ENCODE results near the gene C6orf120.

C6orf120 gene

GRCh38 chr6:169701954-169702839 lies at the start of gene C6orf120, which contains the start of gene WDR27:
Gene C6orf120, plus strand, starts transcription at chr6:169702126. Its CDS starts 334 bp downstream, at chr6:169702460.
Gene WDR27, minus strand, starts transcription at chr6:169702029. Its CDS starts 13,024 bp downstream, at chr6:169689005.
- peak; percentile 93 for DNase-seq (ENCODE audit: low spot score)

DNA sequence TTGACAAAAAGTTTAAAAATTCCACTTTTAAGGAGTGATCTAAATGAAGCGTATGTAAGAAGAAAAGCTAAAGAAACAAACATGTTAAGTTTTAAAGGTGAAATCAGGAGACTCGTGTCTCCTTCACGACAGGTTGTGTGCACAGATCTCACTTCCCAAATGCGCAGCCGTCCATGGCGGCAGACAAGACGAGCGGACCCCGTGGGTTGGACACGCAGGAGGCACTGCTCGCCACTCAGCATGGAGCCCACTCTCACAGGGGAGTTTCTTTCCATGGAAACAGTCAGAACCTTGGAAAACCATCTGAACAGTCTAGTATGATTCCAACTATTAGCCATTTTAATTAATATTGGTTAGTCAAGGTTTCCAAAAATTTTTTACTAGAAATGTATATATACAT lies 49.0 kb upstream of the C6orf120 start:
- no peak for DNase-seq (ENCODE audit: low spot score)

- no peak for DNase-seq (ENCODE audit: low spot score)
Measured at GRCh38 chr6:169653691-169654090, 48.2 kb upstream of the C6orf120 start.

- DNase-seq (ENCODE audit: low spot score): no peak
Measured at GRCh38 chr6:169654598-169655391, 47.1 kb upstream of the C6orf120 start.

- no peak for DNase-seq (ENCODE audit: low spot score)
Measured at GRCh38 chr6:169656546-169657283, 45.2 kb upstream of the C6orf120 start.

DNA sequence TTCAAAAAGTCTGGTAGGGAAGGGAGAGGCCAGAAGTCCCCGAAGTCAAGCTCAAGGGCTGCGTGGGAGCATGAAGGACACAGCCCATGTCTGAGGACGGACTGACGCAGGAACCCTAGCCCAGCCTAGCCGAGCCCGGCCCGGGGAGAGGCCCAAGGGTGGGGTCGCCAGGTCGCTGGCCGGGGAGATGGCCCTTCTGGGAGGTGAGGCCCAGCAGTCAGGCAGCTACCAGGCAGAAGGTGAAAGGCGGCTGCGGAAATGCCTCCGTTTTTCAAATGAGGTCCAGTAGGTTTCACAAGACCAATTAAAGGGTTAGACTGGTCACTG lies 44.7 kb upstream of the C6orf120 start:
- no peak for DNase-seq (ENCODE audit: low spot score)

GRCh38 chr6:169659820-169660610 lies 41.9 kb upstream of the C6orf120 start:
- DNase-seq (ENCODE audit: low spot score): no peak

- DNase-seq (ENCODE audit: low spot score): no peak
Measured at GRCh38 chr6:169660751-169661390, 41.1 kb upstream of the C6orf120 start.

GRCh38 chr6:169661391-169661756 lies 40.6 kb upstream of the C6orf120 start:
- DNase-seq (ENCODE audit: low spot score): no peak

GRCh38 chr6:169663468-169663867 lies 38.5 kb upstream of the C6orf120 start:
- no peak for DNase-seq (ENCODE audit: low spot score)

- DNase-seq (ENCODE audit: low spot score): no peak
Measured at GRCh38 chr6:169664227-169664626, 37.7 kb upstream of the C6orf120 start.

GRCh38 chr6:169665289-169665688 lies 36.6 kb upstream of the C6orf120 start:
- no peak for DNase-seq (ENCODE audit: low spot score)

DNA sequence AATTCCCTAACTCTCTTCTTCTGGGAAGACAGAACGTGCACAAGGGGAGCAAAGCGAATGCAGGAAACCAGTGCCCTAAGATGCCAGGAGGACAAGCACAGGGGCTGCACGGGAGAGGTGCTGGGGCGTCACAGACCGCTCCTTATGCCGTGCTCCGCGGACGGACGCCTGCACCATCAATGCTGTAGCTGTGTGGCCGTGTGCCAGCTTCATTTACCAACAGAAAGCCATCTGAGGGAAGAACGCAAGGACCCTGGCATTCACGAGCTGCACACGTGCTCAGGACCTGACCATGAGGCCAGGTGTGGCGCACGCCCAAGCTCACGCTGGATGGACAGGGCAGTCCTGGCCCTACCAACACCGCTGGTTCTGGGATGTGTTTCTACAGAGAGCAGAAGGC lies 35.5 kb upstream of the C6orf120 start:
- DNase-seq (ENCODE audit: low spot score): no peak

DNA sequence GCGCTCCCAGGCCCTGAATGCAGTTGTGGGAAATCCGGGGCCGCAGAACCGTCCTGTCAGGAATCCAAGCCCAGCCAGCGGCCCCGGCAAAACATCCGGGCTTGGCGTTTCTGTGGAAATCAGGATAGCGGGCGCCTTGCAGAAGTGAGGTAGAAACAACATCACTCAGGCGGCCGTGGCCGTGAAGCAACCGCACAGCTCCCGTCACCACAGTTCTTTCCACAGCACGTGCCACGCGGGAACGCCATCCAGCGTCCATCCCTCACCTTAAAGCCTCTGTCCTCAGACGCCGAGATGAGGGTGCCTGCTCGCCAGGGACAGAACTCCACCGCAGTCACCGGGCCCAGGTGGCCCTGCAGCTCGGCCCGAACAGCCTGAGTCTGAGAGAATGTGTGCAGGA lies 34.2 kb upstream of the C6orf120 start:
- DNase-seq (ENCODE audit: low spot score): no peak

DNA sequence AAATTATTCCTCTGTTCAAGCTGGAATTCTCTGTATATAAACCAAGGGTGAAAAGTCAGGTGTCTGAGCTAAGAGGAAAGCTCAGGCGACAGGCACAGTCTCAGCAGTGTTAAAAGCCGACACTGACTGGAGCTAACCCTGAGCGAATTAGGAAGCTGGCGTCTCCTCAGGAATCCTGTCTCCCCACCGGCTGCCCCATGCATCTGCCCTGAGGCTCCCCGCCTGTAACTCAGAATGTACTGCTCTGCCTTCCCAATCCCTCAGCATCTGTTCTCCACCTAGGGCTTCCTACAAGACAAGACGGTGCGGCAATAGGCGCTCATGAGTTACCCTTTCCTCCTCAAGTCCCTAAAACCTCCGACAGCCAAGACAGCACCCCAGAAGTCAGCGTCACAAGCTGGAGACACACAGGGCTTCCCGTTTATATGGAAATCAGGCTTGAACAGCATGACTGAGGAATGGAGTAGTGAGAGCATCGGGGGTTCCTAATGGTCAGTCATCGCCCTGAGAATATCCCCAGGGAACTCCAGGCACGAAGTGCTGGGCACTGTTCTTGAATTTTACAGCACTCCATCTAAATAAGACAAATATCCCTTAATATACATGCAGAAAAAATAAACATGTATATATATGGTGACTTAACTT lies 33.6 kb upstream of the C6orf120 start:
- DNase-seq (ENCODE audit: low spot score): no peak

DNA sequence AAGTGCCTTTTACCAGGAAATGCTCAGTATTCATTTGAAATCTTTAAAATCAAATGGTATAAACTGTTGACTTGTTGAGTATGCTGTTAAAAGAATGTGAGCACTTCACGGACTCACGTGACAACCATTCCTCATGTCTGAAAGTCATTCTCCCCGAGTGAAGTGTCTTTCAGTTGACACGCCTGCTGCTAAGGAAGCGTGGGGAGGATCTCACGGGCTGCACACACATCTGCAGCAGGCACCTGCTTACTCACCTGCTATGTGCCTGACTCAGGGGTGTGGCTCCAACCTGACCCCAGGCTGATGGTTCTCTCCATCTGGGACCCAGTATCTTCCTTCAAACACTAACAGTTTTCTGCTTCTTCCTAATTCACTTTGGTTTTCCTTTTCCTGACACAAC lies 32.8 kb upstream of the C6orf120 start:
- DNase-seq (ENCODE audit: low spot score): no peak

DNA sequence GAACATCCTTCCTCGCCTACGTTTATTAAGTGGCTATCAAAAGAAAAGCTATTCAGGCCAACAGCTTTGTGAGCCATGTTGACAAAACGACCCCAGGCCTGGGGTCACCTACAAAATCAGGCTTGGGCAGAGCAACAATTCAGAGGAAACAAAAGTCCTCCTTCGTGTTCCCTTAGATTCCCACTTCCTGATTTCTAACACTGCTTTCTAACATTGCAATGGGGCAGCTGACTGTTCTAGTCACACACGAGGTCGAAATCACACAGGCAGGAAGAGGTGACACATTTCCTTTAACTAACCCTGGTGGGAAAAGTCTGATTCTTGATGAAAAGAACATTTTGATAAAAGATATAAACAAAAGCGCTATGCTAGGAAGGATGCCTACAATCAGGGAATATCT lies 32.0 kb upstream of the C6orf120 start:
- no peak for DNase-seq (ENCODE audit: low spot score)

DNA sequence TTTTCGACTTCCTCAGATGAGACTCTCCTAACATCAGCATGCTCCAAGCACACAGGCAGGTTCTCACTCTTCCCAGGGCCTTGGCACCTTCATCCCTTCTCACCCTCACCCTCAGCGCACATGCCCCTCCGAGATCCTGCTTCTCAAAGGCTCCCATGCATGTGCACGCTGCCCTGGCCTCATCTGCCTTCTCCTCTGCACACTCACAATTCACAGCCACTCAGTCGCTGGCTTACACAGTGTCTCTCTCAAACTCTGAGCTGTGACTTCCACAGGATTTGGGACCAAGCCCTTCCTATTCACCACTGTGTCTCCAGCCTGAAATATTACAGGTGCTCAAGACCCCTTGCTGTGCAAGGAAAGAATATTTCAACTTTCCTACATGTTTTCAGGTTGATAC lies 30.4 kb upstream of the C6orf120 start:
- no peak for DNase-seq (ENCODE audit: low spot score)

- DNase-seq (ENCODE audit: low spot score): no peak
Measured at GRCh38 chr6:169675011-169675410, 26.9 kb upstream of the C6orf120 start.

DNA sequence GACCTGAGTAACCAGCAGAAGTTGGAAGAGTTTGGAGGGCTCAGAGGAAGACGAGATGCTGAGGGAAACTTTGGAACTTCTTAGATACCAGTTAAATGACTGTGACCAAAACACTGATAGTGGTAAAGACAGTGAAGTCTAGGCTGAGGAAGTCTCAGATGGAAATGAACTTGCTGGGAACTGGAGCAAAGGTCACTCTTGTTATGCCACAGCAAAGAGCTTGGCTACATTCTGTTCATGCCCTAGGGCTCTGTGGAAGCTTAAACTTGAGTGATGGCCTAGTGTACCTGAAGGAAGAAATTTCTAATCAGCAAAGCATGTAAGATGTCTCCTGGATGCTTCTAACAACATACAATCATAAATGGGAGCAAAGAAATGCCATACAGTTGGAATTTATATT lies 24.8 kb upstream of the C6orf120 start:
- no peak for DNase-seq (ENCODE audit: low spot score)

DNA sequence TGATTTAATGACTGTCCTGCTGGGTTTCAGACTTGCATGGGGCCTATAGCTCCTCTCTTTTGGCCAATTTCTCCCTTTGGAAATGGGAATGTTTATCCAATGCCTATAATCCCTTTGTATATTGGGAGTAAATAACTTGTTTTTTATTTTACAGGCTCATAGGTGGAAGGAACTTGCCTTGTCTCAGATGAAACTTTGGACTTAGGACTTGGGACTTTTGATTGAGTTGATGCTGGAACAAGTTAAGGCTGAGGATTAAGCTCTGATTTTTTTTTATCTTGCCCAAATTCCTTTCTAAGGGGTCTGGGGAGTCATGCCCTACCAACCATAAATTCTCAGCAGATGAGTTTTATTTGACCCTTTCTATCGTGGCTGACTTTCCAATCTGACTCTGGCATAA lies 23.6 kb upstream of the C6orf120 start:
- no peak for DNase-seq (ENCODE audit: low spot score)

All from hematopoietic multipotent progenitor cell treated with erythropoietin and hydrocortisone succinate and interleukin-3 and kit ligand, for 17 days (in vitro differentiated cells).